SK-N-MC (cell line): Measurements from ENCODE around the gene TGM4.

Experiments used
- DNase-seq: peaks from one replicate; pipeline ENCODE4 v3.0.0-alpha.2; 2011; ENCODE audit warnings: low read depth, low spot score
- H3K27ac ChIP-seq: fragments of 200-600 bp; sonication (generic); 2 replicates; pipeline ENCODE4 v1.5.1; 2016; ENCODE audit warnings: mixed run types
- H3K36me3 ChIP-seq: fragments of 200-600 bp; sonication (generic); 2 replicates; pipeline ENCODE4 v1.6.1; 2017; ENCODE audit warnings: antibody characterized with exemption, low read length, mixed read lengths; ENCODE audit not compliant: insufficient read depth
- H3K4me3 ChIP-seq: fragments of 200-600 bp; sonication (generic); 2 replicates; pipeline ENCODE4 v1.5.1; 2016
- H3K9ac ChIP-seq: fragments of 200-600 bp; sonication (generic); 2 replicates; pipeline ENCODE4 v1.8.0; 2017; ENCODE audit warnings: mixed run types, mixed read lengths; ENCODE audit not compliant: insufficient read length
- H3K9me3 ChIP-seq: fragments of 200-600 bp; sonication (generic); 2 replicates; pipeline ENCODE4 v1.6.1; 2017; ENCODE audit warnings: low read depth, mild to moderate bottlenecking, antibody characterized with exemption, low read length, moderate library complexity, mixed read lengths
- EZH2 ChIP-seq: fragments of 200-600 bp; sonication (generic); IDR thresholded peaks from one replicate; pipeline ENCODE4 v1.6.1; 2017; ENCODE audit warnings: antibody characterized with exemption
- FOXP2 ChIP-seq: optimal IDR thresholded peaks from 2 replicates; pipeline ENCODE3; 2011; ENCODE audit warnings: mild to moderate bottlenecking, moderate library complexity; ENCODE audit not compliant: insufficient read depth; ENCODE audit errors: extremely low read length, control extremely low read depth
- POLR2AphosphoS5 ChIP-seq: IDR thresholded peaks from 2 replicates; pipeline ENCODE4 v1.6.1; 2012; ENCODE audit warnings: mild to moderate bottlenecking, low read depth, low read length, borderline replicate concordance

TGM4 gene

DNA sequence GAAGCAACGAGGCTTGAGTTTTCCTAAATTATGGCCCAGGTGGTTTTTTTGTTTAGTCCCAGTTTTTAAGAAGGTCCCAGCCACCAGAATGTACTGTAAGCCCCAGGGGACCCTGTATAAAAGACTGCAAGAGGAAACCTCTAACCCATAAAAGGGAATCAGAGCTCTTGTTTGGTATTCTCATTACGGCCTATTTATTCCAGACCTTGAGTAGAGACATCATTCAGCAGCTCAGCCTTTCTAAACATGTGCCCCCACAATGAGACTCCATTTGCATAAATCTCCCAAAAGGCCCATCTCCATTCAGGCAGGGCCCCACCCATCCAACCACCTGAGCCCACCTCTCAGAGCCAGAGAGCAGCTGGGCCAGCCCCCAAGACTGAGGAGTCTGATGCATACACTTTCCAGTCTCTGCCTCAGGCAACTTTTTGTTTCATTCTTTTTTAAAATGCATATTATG, 75.9 kb downstream of the TGM4 start:
- DNase-seq: peak; percentile 70
- Histone ChIP-seq H3K9me3 (no peaks in the 10 kb centered on the region), H3K9ac (no peak overlapping the region), H3K27ac (peak overlapping the region; percentile 94), H3K4me3 (peak overlapping the region; percentile 42), H3K36me3 (no peaks in the 10 kb centered on the region)
- TF ChIP-seq POLR2AphosphoS5 (no peak), FOXP2 (no peak), EZH2 (no peak)

DNA sequence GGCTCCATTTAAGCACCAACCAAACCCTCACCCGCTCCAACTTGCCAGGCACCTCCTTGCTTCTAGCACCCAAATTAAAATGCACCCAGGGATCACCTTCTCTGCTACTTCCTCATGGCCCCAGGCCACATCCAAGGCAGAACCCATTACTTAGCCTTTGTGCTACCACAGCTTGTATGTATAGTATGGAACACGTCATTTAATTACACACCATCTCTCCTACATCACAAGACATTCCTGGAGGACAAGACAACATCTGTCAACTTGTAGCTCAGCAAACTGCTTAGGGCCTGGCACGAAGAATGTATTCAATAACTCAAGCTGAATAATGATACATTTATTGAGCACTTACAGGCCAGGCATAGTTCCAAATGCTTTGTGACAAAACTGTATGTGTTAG, 78.3 kb downstream of the TGM4 start:
- peak overlapping the region; percentile 31; the same call in 1 of the 2 replicates for H3K27ac ChIP-seq
- H3K9me3 ChIP-seq: no peaks in the 10 kb centered on the region
- TF ChIP-seq POLR2AphosphoS5: no peak
- TF ChIP-seq EZH2: no peak
- no peak for TF ChIP-seq FOXP2

DNA sequence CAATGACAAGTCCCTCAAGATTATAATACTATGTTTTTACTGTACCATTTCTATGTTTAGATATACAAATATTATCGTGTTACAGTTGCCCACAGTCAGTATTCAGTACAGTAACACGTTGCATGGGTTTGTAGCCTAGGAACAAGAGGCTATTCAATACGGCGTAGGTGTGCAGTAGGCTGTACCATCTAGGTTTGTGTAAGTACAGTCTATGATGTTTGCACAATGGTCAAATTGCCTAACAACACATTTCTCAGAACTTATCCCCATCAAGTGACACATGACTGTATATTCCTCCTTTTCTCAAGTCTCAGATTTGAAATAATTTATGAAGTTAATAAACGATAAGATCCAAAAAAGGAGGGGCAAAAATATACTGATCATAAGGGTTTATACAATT, 79.9 kb downstream of the TGM4 start:
- DNase-seq: no peak
- Histone ChIP-seq H3K27ac (no peak overlapping the region), H3K9ac (no peak overlapping the region), H3K9me3 (no peaks in the 10 kb centered on the region), H3K4me3 (no peak overlapping the region), H3K36me3 (peaks cover 13% of the 10 kb centered on the region; the same call in 1 of the 2 replicates)
- no peak for TF ChIP-seq POLR2AphosphoS5
- TF ChIP-seq EZH2: no peak
- TF ChIP-seq FOXP2: no peak

More for the DNA sequence above, 78.3 kb downstream of the TGM4 start:
- Histone ChIP-seq H3K4me3 (no peak overlapping the region), H3K36me3 (0 out of 2 replicates have a peak, but pooled peaks cover 3% of the 10 kb centered on the region), H3K9ac (no peak overlapping the region)
- no peak for DNase-seq

DNA sequence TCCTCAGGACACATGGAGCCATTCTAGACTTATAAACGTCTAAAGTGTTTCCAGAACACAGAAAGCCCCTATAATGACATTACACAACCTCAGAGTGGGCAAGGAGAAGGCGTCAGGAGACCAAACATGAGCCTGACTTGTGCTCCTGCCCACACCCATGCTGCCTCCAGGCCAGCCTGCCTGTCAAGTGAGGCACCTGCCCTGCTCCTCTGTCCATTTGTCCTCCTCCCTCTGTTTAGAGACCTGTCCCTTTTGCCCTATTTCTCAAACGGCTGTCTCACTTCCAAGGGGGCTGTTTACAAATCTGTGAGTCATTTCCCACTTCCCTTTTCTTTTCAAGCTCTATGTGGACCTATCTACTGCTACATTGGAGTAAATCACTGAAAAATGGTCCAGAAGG, 80.6 kb downstream of the TGM4 start:
- no peak for TF ChIP-seq FOXP2
- TF ChIP-seq POLR2AphosphoS5: no peak
- TF ChIP-seq EZH2: no peak
- no peak overlapping the region for H3K27ac ChIP-seq
- no peaks in the 10 kb centered on the region for H3K9me3 ChIP-seq
- no peak overlapping the region for H3K9ac ChIP-seq
- H3K4me3 ChIP-seq: no peak overlapping the region
- no peak for DNase-seq
- H3K36me3 ChIP-seq: peaks cover 14% of the 10 kb centered on the region; the same call in 1 of the 2 replicates

DNA sequence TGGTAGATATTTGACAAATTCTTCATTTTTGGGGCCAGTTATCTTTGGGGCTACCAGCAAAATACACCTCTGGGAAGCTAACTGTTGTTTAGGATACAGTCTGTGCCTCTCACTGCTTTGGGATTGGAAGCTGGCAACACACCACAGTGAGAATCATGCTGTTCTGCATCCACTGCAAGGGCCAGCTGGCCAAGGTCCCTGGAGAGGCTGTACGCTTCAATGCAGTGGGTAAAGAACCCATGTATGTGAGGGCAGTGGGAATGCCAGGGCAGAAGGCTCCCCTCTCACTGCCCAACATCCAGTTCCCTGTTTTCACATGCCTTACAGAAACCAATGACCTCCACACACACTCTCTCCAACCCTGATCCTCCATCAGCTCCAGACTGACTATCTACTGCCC, 81.5 kb downstream of the TGM4 start:
- Histone ChIP-seq H3K36me3 (peaks cover 14% of the 10 kb centered on the region; the same call in 1 of the 2 replicates), H3K9ac (no peak overlapping the region), H3K9me3 (no peaks in the 10 kb centered on the region), H3K4me3 (no peak overlapping the region), H3K27ac (no peak overlapping the region)
- TF ChIP-seq POLR2AphosphoS5 (no peak), EZH2 (no peak), FOXP2 (no peak)
- DNase-seq: no peak

DNA sequence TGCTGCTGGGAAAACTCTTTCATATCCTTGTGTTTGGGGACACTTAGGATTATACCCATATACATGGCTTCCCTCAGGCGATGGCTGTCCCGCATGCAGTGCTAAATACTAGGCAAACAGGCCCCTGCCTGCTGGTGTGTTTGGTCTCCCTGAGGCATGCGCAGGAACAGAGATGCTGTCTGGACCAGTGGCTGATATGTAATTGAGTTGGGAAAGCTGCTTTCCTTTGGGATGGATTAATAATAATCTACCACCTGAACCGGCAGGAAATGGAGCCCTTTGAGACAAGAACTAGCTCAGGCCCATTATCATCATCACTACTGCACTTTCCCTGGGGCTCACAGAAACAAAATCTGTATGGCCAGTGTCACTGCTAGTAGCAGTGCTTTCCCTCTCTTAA, 83.6 kb downstream of the TGM4 start:
- TF ChIP-seq POLR2AphosphoS5 (no peak), EZH2 (no peak), FOXP2 (no peak)
- no peak for DNase-seq
- Histone ChIP-seq H3K27ac (no peak overlapping the region), H3K36me3 (peaks cover 14% of the 10 kb centered on the region; the same call in 1 of the 2 replicates), H3K4me3 (no peak overlapping the region), H3K9me3 (no peaks in the 10 kb centered on the region), H3K9ac (no peak overlapping the region)

DNA sequence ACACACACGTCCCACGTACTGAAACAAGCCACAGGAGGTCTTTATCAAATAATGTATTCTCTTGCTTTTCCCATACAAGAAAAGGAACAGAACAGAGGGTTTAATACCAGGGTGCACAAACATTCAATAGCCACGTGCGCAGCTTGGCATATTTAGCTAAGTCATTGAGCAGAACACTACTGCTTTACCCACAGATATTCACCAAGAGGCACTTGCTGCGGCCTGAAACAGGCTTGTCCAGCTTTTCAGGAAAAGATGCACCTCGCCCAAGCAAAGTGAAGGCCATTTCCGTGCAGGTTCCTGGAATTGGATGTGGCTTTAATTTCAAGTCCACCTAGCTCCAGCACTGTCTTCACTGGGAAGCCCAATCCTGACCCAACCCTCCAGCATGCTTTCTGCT, 84.0 kb downstream of the TGM4 start:
- H3K36me3 ChIP-seq: peaks cover 14% of the 10 kb centered on the region; the same call in 1 of the 2 replicates
- no peak overlapping the region for H3K27ac ChIP-seq
- DNase-seq: no peak
- no peak overlapping the region for H3K9ac ChIP-seq
- H3K9me3 ChIP-seq: no peaks in the 10 kb centered on the region
- no peak overlapping the region for H3K4me3 ChIP-seq
- TF ChIP-seq FOXP2 (no peak), POLR2AphosphoS5 (no peak), EZH2 (no peak)

DNA sequence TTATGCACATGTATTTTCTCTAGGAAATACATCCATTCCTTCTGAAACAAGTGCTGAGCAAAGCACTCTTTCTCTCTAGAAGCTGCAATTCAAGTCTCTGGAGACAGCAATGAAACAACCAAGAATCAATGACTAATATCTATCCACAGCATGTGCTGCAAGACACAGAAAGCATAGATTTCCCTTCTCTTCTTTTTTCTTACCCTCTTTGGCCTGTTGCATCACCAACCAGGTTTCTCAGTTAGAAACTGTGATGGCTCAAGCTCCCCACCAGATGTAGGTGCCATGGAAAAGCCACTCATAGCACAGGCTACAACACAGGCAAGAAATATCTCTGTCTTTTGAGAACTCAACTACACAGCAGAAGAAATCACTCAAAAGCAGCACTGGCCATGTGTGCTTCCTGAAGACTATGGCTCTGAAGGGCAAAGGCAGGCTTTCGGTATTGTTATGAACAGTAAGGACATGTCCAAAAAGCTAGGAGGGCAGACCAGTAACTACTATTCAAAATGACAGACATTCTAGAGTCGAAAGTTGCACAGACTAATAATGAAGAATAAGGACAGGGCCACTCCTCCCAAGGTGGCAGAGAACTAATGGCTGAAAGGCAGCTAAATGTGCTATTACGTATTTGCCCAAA, 86.1 kb downstream of the TGM4 start:
- Histone ChIP-seq H3K9ac (no peak overlapping the region), H3K27ac (peak overlapping the region; percentile 79), H3K36me3 (peaks cover 14% of the 10 kb centered on the region; the same call in 1 of the 2 replicates), H3K9me3 (no peaks in the 10 kb centered on the region), H3K4me3 (no peak overlapping the region)
- no peak for DNase-seq
- TF ChIP-seq FOXP2 (no peak), EZH2 (no peak)
